Measurements from ENCODE around the gene PKNOX2.

PKNOX2 gene

DNA sequence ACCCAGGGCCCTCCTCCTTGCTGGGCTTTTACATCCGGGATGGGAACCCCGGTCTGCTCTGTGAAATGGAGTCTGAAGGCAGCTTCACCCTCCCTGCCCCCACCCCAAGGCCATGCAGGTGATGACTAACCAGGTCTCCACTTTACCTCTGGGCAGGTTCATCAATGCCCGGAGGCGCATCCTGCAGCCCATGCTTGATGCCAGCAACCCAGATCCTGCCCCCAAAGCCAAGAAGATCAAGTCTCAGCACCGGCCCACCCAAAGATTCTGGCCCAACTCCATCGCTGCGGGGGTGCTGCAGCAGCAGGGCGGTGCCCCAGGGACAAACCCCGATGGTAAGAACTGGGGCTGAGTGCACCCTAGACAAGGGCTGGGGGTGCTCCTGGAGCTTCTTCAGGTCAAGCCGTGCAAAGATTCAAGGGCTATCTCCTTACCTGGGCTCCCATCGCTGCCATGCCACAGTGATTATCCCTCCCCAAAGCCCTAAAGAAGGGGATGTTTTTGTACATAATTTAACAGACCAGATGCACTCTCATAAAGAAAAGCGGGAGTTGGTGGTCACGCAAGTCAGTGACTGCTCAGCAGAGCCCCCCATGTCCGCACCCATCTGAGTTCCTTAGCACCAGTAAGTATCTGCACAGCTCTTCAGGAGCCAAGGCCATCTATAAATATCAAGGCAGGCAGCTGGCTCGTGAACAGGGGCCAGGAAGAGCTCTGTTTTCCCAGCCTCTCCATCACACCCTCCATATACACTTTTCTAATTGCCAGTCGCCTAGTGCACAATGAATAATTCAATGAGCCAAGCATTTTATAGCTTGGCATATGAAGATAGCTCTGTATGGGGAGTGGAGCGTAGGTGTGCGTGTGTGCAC, 265.5 kb downstream of the PKNOX2 start:
- DNase-seq (ENCODE audit: low read depth in 2 of 2, low spot score in 1 of 2) = no peak

- DNase-seq (ENCODE audit: low read depth in 2 of 2, low spot score in 1 of 2) = no peak
Observed at GRCh38 chr11:125431009-125431408, 266.5 kb downstream of the PKNOX2 start.

GRCh38 chr11:125431481-125431880, 266.9 kb downstream of the PKNOX2 start:
- no peak for DNase-seq (ENCODE audit: low read depth in 2 of 2, low spot score in 1 of 2)

DNA sequence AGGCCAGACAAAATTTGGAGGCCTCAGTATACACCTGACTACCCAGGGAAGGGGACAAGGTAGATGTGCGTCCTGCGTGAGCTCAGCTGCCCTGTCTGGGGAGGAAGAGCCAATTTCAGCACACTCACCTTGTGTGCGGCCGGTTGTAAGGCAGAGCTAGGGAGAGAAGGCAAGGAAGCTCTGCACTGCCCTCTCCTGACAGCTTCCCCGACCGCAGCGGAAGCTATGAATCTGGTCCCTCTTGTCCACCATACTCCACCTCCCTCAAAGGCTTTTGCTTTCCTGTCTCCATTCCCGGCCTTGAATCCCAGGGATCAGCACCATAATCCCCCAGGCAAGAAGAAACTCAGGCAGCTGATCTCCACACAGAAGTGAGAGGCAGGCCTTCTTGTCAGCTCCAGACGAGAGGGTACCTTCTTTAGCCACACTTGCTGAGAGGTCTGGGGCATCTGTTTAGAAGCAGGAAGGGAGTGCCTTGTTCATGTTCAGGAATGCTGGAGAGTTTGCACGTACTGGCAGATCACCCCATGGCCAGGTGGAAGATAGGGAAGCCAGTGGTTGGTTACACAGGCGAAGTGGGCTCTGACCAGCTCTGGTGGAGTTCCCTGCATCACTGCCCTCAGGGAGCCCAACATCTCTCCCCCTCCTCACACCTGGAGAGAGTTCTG, 269.0 kb downstream of the PKNOX2 start:
- no peak for DNase-seq (ENCODE audit: low read depth in 2 of 2, low spot score in 1 of 2)

GRCh38 chr11:125435461-125436238, 271.1 kb downstream of the PKNOX2 start:
- DNase-seq (ENCODE audit: low read depth in 2 of 2, low spot score in 1 of 2) = no peak

DNA sequence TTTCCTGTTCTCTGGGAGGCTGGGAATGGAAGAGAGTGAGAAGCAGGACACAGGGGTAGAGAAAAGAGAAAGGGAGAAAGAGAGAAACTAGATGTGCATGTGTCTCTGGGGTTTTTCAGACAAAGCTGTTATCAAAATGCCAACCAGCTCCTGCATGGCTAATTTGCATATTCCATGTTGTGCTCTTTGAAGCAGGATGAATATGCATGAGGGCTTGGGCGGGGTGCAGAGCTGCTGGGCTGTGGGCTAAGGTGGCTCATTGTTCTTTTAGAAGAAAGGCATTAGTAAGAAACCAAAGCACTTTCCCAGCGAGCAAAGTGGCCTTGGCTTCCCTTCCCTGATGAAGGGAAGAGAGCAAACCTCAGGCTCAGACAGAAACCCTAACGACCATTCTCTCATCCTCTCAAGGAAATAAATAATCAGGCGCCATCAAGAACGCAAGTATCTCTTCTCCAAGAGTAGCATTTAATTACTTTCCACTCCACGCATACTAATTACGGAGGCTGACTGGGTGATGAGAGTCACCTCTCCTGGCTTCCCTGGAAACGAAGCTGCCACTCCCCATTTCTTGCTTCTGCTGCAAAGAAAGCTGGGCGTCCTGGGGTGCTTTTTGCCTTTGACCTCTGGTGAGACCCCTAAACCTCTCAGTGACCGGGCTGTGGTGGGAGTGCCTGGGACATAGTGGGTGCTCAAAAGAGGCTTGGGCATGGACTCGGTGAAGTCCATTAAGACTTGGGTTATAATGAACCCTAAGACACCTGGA, 277.3 kb downstream of the PKNOX2 start:
- no peak for DNase-seq (ENCODE audit: low read depth in 2 of 2, low spot score in 1 of 2)

DNA sequence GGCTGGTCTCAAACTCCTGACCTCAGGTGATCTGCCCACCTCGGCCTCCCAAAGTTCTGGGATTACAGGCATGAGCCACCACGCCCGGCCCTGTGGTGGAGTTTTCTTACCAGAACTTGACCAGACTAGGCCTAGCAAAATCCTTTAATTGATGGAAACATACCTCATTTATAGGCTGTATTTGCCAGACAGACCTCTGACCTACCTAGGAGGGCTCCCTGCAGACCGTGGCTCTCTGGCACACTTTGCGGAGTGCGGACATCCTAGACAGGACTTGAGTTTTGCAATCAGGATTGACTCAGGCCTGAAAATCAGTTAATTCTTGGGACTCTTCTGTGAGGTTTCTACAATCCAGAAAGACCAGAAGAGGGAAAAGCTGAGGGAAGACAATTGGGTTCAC, 278.4 kb downstream of the PKNOX2 start:
- DNase-seq (ENCODE audit: low read depth in 2 of 2, low spot score in 1 of 2) = no peak

DNA sequence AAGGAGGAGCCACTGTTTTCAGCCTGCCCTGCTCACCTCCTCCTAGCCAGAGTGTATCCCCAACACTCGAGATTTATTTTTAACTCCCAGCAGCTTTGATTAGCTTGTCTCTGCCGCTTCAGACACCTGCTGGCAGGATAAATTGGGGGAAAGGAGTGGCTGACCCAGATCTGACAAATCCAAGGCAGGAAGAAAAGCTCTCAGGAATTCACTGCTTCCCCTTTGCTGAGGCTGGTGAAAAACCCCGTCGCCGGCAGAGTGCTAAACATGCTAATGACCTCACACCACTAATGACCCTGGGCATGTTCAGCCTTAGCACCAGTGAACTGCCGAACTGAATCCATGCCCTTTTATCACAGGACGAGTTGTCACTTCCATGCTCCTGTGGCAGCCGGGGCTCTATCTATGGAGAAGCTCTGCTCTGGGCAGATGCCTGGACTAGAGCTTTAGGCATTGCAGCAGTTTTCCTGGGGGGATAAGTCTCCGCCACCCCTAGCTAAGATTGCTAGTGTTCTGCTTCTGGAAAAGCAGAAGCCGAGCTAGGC, 279.3 kb downstream of the PKNOX2 start:
- DNase-seq (ENCODE audit: low read depth in 2 of 2, low spot score in 1 of 2) = no peak

GRCh38 chr11:125445731-125446130, 281.2 kb downstream of the PKNOX2 start:
- no peak for DNase-seq (ENCODE audit: low read depth in 2 of 2, low spot score in 1 of 2)

- no peak for DNase-seq (ENCODE audit: low read depth in 2 of 2, low spot score in 1 of 2)
Observed at GRCh38 chr11:125446279-125446678, 281.7 kb downstream of the PKNOX2 start.

DNA sequence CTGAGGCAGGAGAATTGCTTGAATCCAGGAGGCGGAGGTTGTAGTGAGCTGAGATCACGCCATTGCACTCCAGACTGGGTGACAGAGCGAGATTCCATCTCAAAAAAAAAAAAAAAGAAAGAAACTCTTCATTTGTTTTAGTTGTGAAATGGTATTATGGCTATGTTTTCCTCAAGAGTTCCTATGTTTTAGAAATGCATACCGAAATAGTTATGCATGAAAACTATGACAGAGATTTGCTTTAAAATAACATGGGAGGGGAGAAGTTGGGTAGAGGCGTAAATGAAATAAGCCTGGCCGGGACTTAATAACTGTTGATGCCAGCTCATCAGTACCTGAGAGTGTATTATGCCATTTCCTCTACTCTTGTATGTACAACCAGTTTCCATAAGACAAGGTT, 283.2 kb downstream of the PKNOX2 start:
- DNase-seq (ENCODE audit: low read depth in 2 of 2, low spot score in 1 of 2) = no peak

DNA sequence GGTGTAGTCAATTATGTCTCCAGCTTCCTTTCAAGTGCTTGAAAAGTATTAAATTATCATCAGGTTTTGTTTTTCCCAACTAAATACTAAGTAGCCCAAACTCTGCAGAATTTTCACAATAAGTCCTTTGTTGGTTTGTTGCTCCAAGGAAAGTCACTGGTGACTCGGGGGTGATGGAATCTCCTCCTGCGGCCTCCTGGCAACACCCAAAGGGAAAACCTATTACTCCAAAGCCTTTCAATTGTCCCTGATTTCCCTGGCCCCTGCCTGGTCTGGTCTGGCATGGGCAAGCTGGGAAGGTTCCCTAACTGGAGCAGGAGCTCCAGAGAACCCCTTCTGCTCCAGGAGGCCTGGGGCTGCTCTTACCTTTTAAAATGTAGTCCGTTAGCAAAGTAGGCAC, 283.6 kb downstream of the PKNOX2 start:
- no peak for DNase-seq (ENCODE audit: low read depth in 2 of 2, low spot score in 1 of 2)

DNA sequence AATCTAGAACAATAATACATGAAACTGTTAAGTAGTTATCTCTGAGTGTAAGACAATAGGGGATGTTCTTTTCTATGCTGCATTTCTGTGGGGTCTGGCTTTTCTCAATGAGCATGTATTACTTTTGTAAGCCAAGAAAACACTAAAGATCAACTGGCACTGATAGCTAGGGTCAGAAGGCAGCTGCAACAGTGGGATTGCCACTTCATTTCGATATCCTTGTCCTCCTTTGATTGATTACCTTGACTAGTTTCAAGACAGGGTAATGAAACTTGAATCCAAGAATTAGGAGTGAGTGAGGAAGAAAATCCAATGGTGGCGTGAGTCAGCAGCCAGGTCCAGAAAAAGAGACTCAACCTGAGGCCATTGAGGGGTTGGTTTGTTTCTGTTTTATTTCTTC, 285.0 kb downstream of the PKNOX2 start:
- DNase-seq (ENCODE audit: low read depth in 2 of 2, low spot score in 1 of 2) = no peak

- DNase-seq (ENCODE audit: low read depth in 2 of 2, low spot score in 1 of 2) = no peak
Observed at GRCh38 chr11:125451400-125452124, 287.0 kb downstream of the PKNOX2 start.

- DNase-seq (ENCODE audit: low read depth in 2 of 2, low spot score in 1 of 2) = no peak
Observed at GRCh38 chr11:125452125-125452470, 287.5 kb downstream of the PKNOX2 start.

- no peak for DNase-seq (ENCODE audit: low read depth in 2 of 2, low spot score in 1 of 2)
Observed at GRCh38 chr11:125454047-125454446, 289.5 kb downstream of the PKNOX2 start.

- DNase-seq (ENCODE audit: low read depth in 2 of 2, low spot score in 1 of 2) = no peak
Observed at GRCh38 chr11:125455851-125456250, 291.3 kb downstream of the PKNOX2 start.

GRCh38 chr11:125457814-125458343, 293.3 kb downstream of the PKNOX2 start:
- DNase-seq (ENCODE audit: low read depth in 2 of 2, low spot score in 1 of 2) = no peak

GRCh38 chr11:125460275-125460674, 295.7 kb downstream of the PKNOX2 start:
- no peak for DNase-seq (ENCODE audit: low read depth in 2 of 2, low spot score in 1 of 2)

Data from stimulated activated CD8-positive, alpha-beta memory T cell treated with anti-CD3 and anti-CD28 coated beads, Interleukin-4, amount 100 ng/mL, for 4 hours (primary cell).